ENCODE measurements around the gene CLPTM1.
"Not testable (repeated sequence)": the region's sequence is repeated elsewhere in the genome, so short reads cannot be mapped to it uniquely, and the experiment has no call there.

The CLPTM1 gene

DNA sequence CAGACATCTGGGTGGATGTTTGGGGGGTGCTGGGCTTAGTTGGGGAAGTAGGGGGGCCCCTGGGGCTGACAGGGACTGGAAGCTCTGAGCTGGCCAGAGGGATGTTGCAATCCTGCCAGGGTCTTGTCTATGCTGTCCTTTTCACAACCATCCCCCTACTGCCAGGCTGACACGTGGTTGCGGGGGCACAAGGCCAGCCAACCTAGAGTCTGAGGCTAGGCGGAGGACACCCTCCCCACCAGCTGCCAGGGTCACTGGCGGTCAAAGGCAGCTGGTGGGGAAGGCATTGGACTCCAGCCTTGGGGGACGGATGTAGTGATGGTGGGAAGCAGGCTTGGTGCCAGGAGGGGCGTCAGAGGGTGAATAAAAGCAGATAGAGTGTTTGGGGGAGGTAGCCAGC is 42.3 kb upstream of the CLPTM1 start:
- no peak for DNase-seq (ENCODE audit: low spot score)
- TF ChIP-seq, protein P1, sequence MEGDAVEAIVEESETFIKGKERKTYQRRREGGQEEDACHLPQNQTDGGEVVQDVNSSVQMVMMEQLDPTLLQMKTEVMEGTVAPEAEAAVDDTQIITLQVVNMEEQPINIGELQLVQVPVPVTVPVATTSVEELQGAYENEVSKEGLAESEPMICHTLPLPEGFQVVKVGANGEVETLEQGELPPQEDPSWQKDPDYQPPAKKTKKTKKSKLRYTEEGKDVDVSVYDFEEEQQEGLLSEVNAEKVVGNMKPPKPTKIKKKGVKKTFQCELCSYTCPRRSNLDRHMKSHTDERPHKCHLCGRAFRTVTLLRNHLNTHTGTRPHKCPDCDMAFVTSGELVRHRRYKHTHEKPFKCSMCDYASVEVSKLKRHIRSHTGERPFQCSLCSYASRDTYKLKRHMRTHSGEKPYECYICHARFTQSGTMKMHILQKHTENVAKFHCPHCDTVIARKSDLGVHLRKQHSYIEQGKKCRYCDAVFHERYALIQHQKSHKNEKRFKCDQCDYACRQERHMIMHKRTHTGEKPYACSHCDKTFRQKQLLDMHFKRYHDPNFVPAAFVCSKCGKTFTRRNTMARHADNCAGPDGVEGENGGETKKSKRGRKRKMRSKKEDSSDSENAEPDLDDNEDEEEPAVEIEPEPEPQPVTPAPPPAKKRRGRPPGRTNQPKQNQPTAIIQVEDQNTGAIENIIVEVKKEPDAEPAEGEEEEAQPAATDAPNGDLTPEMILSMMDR (IDR thresholded peaks at IDR 0.05; ENCODE audit: extremely low read depth, insufficient read depth, missing control alignments) = no peak
- in situ Hi-C loops (cut with MboI; ENCODE audit: low pct_unique_long_range_greater_than_20kb, low sequenced_read_pairs, unreplicated experiment) = no loop called here

GRCh38 chr19:44913512-44914432 is 41.4 kb upstream of the CLPTM1 start:
- in situ Hi-C loops (cut with MboI; ENCODE audit: low pct_unique_long_range_greater_than_20kb, low sequenced_read_pairs, unreplicated experiment); DNase-seq (ENCODE audit: low spot score): not testable (repeated sequence)

GRCh38 chr19:44914433-44915206 is 40.6 kb upstream of the CLPTM1 start, which contains the start of gene APOC1:
Gene APOC1 (plus strand): TSS chr19:44914608. CDS start chr19:44914892, 284 bp downstream.
- peak; percentile 94 for DNase-seq (ENCODE audit: low spot score)
- in situ Hi-C loops (cut with MboI; ENCODE audit: low pct_unique_long_range_greater_than_20kb, low sequenced_read_pairs, unreplicated experiment) = not testable (repeated sequence)

DNA sequence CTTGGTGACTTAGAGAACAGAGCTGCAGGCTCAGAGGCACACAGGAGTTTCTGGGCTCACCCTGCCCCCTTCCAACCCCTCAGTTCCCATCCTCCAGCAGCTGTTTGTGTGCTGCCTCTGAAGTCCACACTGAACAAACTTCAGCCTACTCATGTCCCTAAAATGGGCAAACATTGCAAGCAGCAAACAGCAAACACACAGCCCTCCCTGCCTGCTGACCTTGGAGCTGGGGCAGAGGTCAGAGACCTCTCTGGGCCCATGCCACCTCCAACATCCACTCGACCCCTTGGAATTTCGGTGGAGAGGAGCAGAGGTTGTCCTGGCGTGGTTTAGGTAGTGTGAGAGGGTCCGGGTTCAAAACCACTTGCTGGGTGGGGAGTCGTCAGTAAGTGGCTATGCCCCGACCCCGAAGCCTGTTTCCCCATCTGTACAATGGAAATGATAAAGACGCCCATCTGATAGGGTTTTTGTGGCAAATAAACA is 30.9 kb upstream of the CLPTM1 start:
- TF ChIP-seq, protein P1 (IDR thresholded peaks at IDR 0.05; ENCODE audit: extremely low read depth, insufficient read depth, missing control alignments) = no peak
- DNase-seq (ENCODE audit: low spot score) = no peak
- in situ Hi-C loops (cut with MboI; ENCODE audit: low pct_unique_long_range_greater_than_20kb, low sequenced_read_pairs, unreplicated experiment) = no loop called here

GRCh38 chr19:44925114-44925891 is 29.9 kb upstream of the CLPTM1 start:
- in situ Hi-C loops (cut with MboI; ENCODE audit: low pct_unique_long_range_greater_than_20kb, low sequenced_read_pairs, unreplicated experiment) = no loop called here
- TF ChIP-seq, protein P1 (IDR thresholded peaks at IDR 0.05; ENCODE audit: extremely low read depth, insufficient read depth, missing control alignments) = no peak
- no peak for DNase-seq (ENCODE audit: low spot score)

GRCh38 chr19:44926245-44927077 is 28.7 kb upstream of the CLPTM1 start:
- DNase-seq (ENCODE audit: low spot score) = peak; percentile 15
- in situ Hi-C loops (cut with MboI; ENCODE audit: low pct_unique_long_range_greater_than_20kb, low sequenced_read_pairs, unreplicated experiment) = not testable (repeated sequence)

DNA sequence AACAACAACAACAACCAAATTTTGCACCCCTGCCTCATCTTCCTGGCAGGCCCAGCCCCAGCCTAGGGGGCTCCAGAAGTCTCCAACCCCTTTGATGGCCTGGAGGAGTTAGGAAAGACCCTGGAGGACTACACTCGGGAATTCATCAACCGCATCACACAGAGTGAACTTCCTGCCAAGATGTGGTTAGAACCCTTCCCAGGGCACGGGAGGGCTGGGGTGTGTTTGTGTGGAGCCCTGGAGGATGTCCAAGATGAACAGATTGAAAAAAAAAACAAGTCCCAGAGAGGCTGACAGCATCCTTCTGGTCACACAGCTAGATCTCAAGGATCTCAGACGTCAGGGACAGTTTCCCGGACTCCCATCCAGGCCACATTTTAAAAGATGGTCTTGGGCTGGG is 27.4 kb upstream of the CLPTM1 start:
- in situ Hi-C loops (cut with MboI; ENCODE audit: low pct_unique_long_range_greater_than_20kb, low sequenced_read_pairs, unreplicated experiment) = no loop called here
- DNase-seq (ENCODE audit: low spot score) = no peak
- TF ChIP-seq, protein P1 (IDR thresholded peaks at IDR 0.05; ENCODE audit: extremely low read depth, insufficient read depth, missing control alignments) = no peak
